ENCODE results near the gene VTCN1. TPM values are rescaled to one million over a fixed set of nuclear protein-coding genes. Genes with fewer than 3 reads are reported as not detected.
"Not testable (repeated sequence)": the region's sequence is repeated elsewhere in the genome, so short reads cannot be mapped to it uniquely, and the experiment has no call there.

VTCN1 gene, protein sequence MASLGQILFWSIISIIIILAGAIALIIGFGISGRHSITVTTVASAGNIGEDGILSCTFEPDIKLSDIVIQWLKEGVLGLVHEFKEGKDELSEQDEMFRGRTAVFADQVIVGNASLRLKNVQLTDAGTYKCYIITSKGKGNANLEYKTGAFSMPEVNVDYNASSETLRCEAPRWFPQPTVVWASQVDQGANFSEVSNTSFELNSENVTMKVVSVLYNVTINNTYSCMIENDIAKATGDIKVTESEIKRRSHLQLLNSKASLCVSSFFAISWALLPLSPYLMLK
- not detected for polyA plus RNA-seq (2012; ENCODE audit: missing spikeins)

- FAIRE-seq (no peak), DNase-seq (ENCODE audit: insufficient read length) (no peak)
- TF ChIP-seq TAF1 (IDR thresholded peaks at IDR 0.05; ENCODE audit: borderline replicate concordance, low read depth, low read length): no peak
Observed at GRCh38 chr1:117210831-117211261, at the start of gene VTCN1. Gene VTCN1 (minus strand): TSS chr1:117210927. CDS start chr1:117210855, 72 bp downstream.

DNA sequence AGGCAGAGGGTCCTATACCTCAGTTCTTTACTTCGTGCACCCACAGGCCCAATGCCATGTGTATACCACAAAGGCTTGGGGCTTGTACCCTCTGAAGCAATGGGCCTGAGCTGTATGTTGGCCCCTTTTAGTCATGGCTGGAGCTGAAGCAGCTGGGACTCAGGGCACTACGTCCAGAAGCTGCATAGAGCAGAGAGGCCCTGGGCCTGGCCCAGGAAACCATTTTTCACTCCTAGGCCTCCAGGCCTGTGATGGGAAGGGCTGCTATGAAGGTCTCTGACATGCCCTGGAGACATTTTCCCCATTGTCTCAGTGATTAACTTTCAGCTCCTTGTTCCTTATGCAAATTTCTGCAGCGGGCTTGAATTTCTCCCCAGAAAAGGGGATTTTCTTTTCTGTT lies 48.1 kb upstream of the VTCN1 start:
- FAIRE-seq (no peak), DNase-seq (ENCODE audit: insufficient read length) (no peak)
- TF ChIP-seq POLR2A (IDR thresholded peaks at IDR 0.05; ENCODE audit: low read depth, low read length) (no peak), POLR2AphosphoS5 (IDR thresholded peaks at IDR 0.05; ENCODE audit: low read depth, low read length) (no peak), TAF1 (IDR thresholded peaks at IDR 0.05; ENCODE audit: borderline replicate concordance, low read depth, low read length) (no peak)

DNA sequence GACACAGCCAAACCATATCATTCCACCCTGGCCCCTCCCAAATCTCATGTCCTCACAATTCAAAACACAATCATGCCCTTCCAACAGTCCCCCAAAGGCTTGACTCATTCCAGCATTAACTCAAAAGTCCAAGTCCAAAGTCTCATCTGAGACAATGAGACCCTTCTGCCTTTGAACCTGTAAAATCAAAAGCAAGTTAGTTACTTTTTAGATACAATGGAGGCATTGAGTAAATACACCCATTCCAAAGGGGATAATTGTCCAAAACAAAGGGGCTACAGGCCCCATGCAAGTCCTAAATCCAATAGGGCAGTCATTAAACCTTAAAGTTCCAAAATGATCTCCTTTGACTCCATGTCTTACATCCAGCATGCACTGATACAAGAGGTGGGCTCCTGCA lies 47.3 kb upstream of the VTCN1 start:
- not testable (repeated sequence) for DNase-seq (ENCODE audit: insufficient read length); FAIRE-seq

DNA sequence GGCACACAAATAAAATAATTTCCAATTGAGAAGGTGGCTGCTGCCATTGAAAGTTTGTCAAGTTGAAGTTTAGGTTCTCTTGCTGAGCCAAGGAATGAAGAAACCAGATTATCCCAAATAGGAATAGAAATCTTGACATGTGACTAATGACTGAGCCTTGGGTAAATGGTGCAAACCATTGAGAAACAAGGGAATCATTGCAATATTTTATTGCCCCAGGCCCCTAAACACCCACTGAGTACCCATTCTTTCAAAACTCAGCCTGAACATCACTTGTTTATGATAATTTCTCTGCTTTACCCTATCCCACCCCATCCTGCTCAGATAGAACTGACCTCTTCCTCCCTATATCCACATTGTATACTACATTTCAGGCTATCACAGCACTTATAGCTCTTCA lies 46.6 kb upstream of the VTCN1 start:
- no peak for TF ChIP-seq POLR2AphosphoS5 (IDR thresholded peaks at IDR 0.05; ENCODE audit: low read depth, low read length)
- TF ChIP-seq POLR2A (IDR thresholded peaks at IDR 0.05; ENCODE audit: low read depth, low read length): no peak
- no peak for TF ChIP-seq TAF1 (IDR thresholded peaks at IDR 0.05; ENCODE audit: borderline replicate concordance, low read depth, low read length)
- FAIRE-seq (no peak), DNase-seq (ENCODE audit: insufficient read length) (no peak)

- TF ChIP-seq TAF1 (IDR thresholded peaks at IDR 0.05; ENCODE audit: borderline replicate concordance, low read depth, low read length): no peak
- TF ChIP-seq POLR2A (IDR thresholded peaks at IDR 0.05; ENCODE audit: low read depth, low read length): no peak
- FAIRE-seq: no peak
- DNase-seq (ENCODE audit: insufficient read length): no peak
Observed at GRCh38 chr1:117250061-117250606, 39.4 kb upstream of the VTCN1 start.

GRCh38 chr1:117244971-117245370 lies 34.2 kb upstream of the VTCN1 start:
- DNase-seq (ENCODE audit: insufficient read length) (no peak), FAIRE-seq (no peak)
- TF ChIP-seq POLR2A (IDR thresholded peaks at IDR 0.05; ENCODE audit: low read depth, low read length) (no peak), TAF1 (IDR thresholded peaks at IDR 0.05; ENCODE audit: borderline replicate concordance, low read depth, low read length) (no peak), POLR2AphosphoS5 (IDR thresholded peaks at IDR 0.05; ENCODE audit: low read depth, low read length) (no peak)

DNA sequence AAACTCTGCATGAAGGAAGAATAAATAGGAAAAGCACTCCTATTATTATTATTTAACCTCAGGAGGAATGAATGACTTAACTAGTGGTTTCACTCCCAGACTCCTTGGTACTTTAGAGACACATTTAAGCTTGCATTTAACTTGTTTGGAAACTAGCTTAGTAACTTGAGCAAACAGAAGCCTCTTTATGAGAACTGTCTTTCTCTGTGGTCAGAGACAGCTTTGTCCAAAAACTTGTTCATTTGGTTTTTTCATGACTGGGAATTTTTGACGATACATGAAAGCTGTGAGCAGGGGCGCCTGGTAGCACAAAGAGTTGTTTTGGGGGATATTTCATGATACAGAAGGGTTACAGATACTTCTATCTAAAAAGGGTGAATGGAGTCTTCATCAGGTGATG lies 33.6 kb upstream of the VTCN1 start:
- no peak for DNase-seq (ENCODE audit: insufficient read length)
- TF ChIP-seq POLR2AphosphoS5 (IDR thresholded peaks at IDR 0.05; ENCODE audit: low read depth, low read length) (no peak), POLR2A (IDR thresholded peaks at IDR 0.05; ENCODE audit: low read depth, low read length) (no peak), TAF1 (IDR thresholded peaks at IDR 0.05; ENCODE audit: borderline replicate concordance, low read depth, low read length) (no peak)
- FAIRE-seq: no peak

GRCh38 chr1:117241512-117241911 lies 30.8 kb upstream of the VTCN1 start:
- no peak for DNase-seq (ENCODE audit: insufficient read length)
- TF ChIP-seq POLR2A (IDR thresholded peaks at IDR 0.05; ENCODE audit: low read depth, low read length): no peak
- no peak for TF ChIP-seq TAF1 (IDR thresholded peaks at IDR 0.05; ENCODE audit: borderline replicate concordance, low read depth, low read length)
- no peak for FAIRE-seq

GRCh38 chr1:117240547-117240946 lies 29.8 kb upstream of the VTCN1 start:
- DNase-seq (ENCODE audit: insufficient read length): no peak
- no peak for FAIRE-seq
- TF ChIP-seq POLR2AphosphoS5 (IDR thresholded peaks at IDR 0.05; ENCODE audit: low read depth, low read length) (no peak), TAF1 (IDR thresholded peaks at IDR 0.05; ENCODE audit: borderline replicate concordance, low read depth, low read length) (no peak), POLR2A (IDR thresholded peaks at IDR 0.05; ENCODE audit: low read depth, low read length) (no peak)

DNA sequence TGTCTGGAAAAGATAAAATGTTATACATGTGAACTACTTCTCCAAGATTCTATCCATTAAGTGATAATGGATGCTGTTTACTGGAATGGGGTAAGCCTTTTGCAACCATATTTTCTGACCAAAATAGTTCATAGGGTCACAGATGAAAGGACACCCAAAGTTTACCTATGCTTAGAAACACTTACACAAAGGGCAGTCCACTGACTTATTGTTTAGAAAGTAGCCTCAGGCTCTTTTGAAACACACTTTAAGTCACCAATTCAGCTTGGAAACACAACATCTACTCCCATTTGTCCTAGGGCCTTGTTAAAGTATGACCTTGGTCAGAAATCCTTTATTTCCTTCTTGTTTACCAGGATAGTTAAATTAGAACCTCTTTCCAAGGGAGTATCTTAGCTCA lies 28.7 kb upstream of the VTCN1 start:
- FAIRE-seq (no peak), DNase-seq (ENCODE audit: insufficient read length) (no peak)
- TF ChIP-seq POLR2AphosphoS5 (IDR thresholded peaks at IDR 0.05; ENCODE audit: low read depth, low read length) (no peak), POLR2A (IDR thresholded peaks at IDR 0.05; ENCODE audit: low read depth, low read length) (no peak), TAF1 (IDR thresholded peaks at IDR 0.05; ENCODE audit: borderline replicate concordance, low read depth, low read length) (no peak)

DNA sequence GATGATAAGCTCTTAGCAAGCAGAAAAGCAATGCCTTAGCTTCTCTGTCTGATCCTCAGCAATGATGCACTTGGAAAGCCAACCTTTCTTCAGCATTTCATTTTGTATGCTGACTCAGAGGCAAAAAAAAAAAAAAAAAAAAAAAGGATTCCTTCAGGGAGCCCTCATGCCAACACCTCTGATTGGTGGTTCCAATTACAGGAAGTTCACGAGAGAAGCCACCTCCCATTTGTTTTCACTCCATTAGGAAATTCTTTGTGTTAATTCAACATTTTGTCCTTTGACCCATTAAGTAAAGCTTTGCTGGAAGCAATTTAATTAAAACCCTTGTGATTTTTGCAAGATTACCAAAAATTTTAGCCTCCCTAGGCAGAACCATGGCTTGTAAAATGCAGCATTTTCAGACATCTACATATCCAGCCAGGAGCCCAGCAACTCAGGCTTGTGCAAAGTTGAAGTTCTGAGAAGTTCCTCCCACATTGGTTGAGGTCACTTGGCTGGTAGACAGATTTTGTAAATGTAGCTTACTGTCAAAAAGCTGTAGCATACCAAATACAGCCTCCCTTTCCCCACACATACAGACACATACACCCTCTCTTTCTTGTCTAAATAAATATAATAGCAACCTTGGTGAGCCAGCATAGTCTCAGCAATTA lies 27.1 kb upstream of the VTCN1 start:
- DNase-seq (ENCODE audit: insufficient read length): no peak
- TF ChIP-seq POLR2AphosphoS5 (IDR thresholded peaks at IDR 0.05; ENCODE audit: low read depth, low read length): no peak
- FAIRE-seq: no peak

GRCh38 chr1:117235863-117236465 lies 25.2 kb upstream of the VTCN1 start:
- TF ChIP-seq POLR2A (IDR thresholded peaks at IDR 0.05; ENCODE audit: low read depth, low read length) (no peak), POLR2AphosphoS5 (IDR thresholded peaks at IDR 0.05; ENCODE audit: low read depth, low read length) (no peak), TAF1 (IDR thresholded peaks at IDR 0.05; ENCODE audit: borderline replicate concordance, low read depth, low read length) (no peak)
- FAIRE-seq (no peak), DNase-seq (ENCODE audit: insufficient read length) (no peak)
